Amygdala (tissue), 56 donors: ENCODE data around the gene NR2F6.

Experiments used
- DNase-seq, 56 donors: peaks; one replicate each; lab custom pipeline; 2025; lab: John Stamatoyannopoulos, UW

The NR2F6 gene

GRCh38 chr19:17185590-17185989 is 60.1 kb downstream of the NR2F6 start:
- DNase-seq = no peak

GRCh38 chr19:17184371-17184841 is 61.3 kb downstream of the NR2F6 start:
- no peak for DNase-seq

DNA sequence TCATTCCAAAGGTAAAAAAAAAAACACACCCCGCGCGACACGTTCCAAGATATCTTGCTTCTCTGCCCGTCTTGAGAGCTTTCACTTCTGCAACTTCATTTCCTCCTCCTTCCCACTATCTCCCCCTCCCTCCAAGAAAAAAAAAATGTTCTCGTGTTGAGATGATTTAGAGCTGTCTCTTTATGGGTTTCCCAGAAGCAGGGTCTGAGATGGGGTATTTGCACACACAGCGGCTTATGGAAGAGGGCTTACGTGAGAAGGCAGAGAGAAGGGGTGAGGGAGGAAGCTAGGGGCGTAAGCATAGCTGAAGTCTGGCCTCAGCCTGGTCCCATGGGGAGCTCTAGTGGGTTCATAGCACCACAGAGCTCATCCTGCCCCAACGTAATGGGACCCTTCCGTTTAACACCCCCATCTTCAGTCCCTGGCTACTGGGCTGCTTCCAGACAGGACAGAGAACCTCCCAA is 61.8 kb downstream of the NR2F6 start:
- no peak for DNase-seq

- no peak for DNase-seq
These were observed 62.4 kb downstream of the NR2F6 start for GRCh38 chr19:17183271-17183761.
